ENCODE data around the gene ACTL8.

The ACTL8 gene

GRCh38 chr1:17826165-17826488 lies 71.0 kb downstream of the ACTL8 start:
- no peaks in the 10 kb centered on the region for H3K4me1 ChIP-seq (ENCODE audit: control insufficient read depth, insufficient read depth, low read length, unreplicated experiment)
- no peak overlapping the region for H3K27ac ChIP-seq (ENCODE audit: low read depth, low read length)
- H3K27me3 ChIP-seq (ENCODE audit: insufficient read depth, low read length): peaks cover 23% of the 10 kb centered on the region
- H2AFZ ChIP-seq (ENCODE audit: low read length, unreplicated experiment): no peak overlapping the region
- no peak overlapping the region; the same call in 1 of the 2 replicates for H3K4me3 ChIP-seq (ENCODE audit: low read depth, low read length)
- H3K79me2 ChIP-seq (ENCODE audit: control insufficient read depth, insufficient read depth, low read length, unreplicated experiment): no peaks in the 10 kb centered on the region
- no peaks in the 10 kb centered on the region for H3K36me3 ChIP-seq (ENCODE audit: insufficient read depth, low read length)

GRCh38 chr1:17828991-17829390 lies 73.9 kb downstream of the ACTL8 start:
- no peaks in the 10 kb centered on the region for H3K4me1 ChIP-seq (ENCODE audit: control insufficient read depth, insufficient read depth, low read length, unreplicated experiment)
- no peak overlapping the region for H3K4me3 ChIP-seq (ENCODE audit: low read depth, low read length)
- no peaks in the 10 kb centered on the region for H3K79me2 ChIP-seq (ENCODE audit: control insufficient read depth, insufficient read depth, low read length, unreplicated experiment)
- H2AFZ ChIP-seq (ENCODE audit: low read length, unreplicated experiment): no peak overlapping the region
- peaks cover 35% of the 10 kb centered on the region for H3K27me3 ChIP-seq (ENCODE audit: insufficient read depth, low read length)
- H3K36me3 ChIP-seq (ENCODE audit: insufficient read depth, low read length): no peaks in the 10 kb centered on the region
- H3K27ac ChIP-seq (ENCODE audit: low read depth, low read length): no peak overlapping the region

GRCh38 chr1:17829579-17829978 lies 74.4 kb downstream of the ACTL8 start:
- Histone ChIP-seq H3K4me3 (ENCODE audit: low read depth, low read length) (no peak overlapping the region), H3K4me1 (ENCODE audit: control insufficient read depth, insufficient read depth, low read length, unreplicated experiment) (no peaks in the 10 kb centered on the region), H3K36me3 (ENCODE audit: insufficient read depth, low read length) (no peaks in the 10 kb centered on the region), H3K79me2 (ENCODE audit: control insufficient read depth, insufficient read depth, low read length, unreplicated experiment) (no peaks in the 10 kb centered on the region), H3K27me3 (ENCODE audit: insufficient read depth, low read length) (peaks cover 41% of the 10 kb centered on the region), H2AFZ (ENCODE audit: low read length, unreplicated experiment) (no peak overlapping the region), H3K27ac (ENCODE audit: low read depth, low read length) (no peak overlapping the region)

- no peak overlapping the region for H2AFZ ChIP-seq (ENCODE audit: low read length, unreplicated experiment)
- H3K36me3 ChIP-seq (ENCODE audit: insufficient read depth, low read length): no peaks in the 10 kb centered on the region
- no peak overlapping the region for H3K27ac ChIP-seq (ENCODE audit: low read depth, low read length)
- no peaks in the 10 kb centered on the region for H3K4me1 ChIP-seq (ENCODE audit: control insufficient read depth, insufficient read depth, low read length, unreplicated experiment)
- H3K27me3 ChIP-seq (ENCODE audit: insufficient read depth, low read length): peaks cover 58% of the 10 kb centered on the region
- no peaks in the 10 kb centered on the region for H3K79me2 ChIP-seq (ENCODE audit: control insufficient read depth, insufficient read depth, low read length, unreplicated experiment)
- no peak overlapping the region for H3K4me3 ChIP-seq (ENCODE audit: low read depth, low read length)
Measured at GRCh38 chr1:17831597-17831996, 76.5 kb downstream of the ACTL8 start.

- Histone ChIP-seq H3K79me2 (ENCODE audit: control insufficient read depth, insufficient read depth, low read length, unreplicated experiment) (no peaks in the 10 kb centered on the region), H3K27ac (ENCODE audit: low read depth, low read length) (no peak overlapping the region), H3K4me1 (ENCODE audit: control insufficient read depth, insufficient read depth, low read length, unreplicated experiment) (no peaks in the 10 kb centered on the region)
Measured at GRCh38 chr1:17833661-17834501, 78.7 kb downstream of the ACTL8 start.

GRCh38 chr1:17834561-17835100 lies 79.5 kb downstream of the ACTL8 start:
- Histone ChIP-seq H3K79me2 (ENCODE audit: control insufficient read depth, insufficient read depth, low read length, unreplicated experiment) (no peaks in the 10 kb centered on the region), H3K4me3 (ENCODE audit: low read depth, low read length) (no peak overlapping the region), H3K27ac (ENCODE audit: low read depth, low read length) (no peak overlapping the region), H3K4me1 (ENCODE audit: control insufficient read depth, insufficient read depth, low read length, unreplicated experiment) (no peaks in the 10 kb centered on the region), H3K27me3 (ENCODE audit: insufficient read depth, low read length) (peaks cover 43% of the 10 kb centered on the region), H2AFZ (ENCODE audit: low read length, unreplicated experiment) (no peak overlapping the region), H3K36me3 (ENCODE audit: insufficient read depth, low read length) (no peaks in the 10 kb centered on the region)

More at GRCh38 chr1:17833661-17834501, 78.7 kb downstream of the ACTL8 start:
- Histone ChIP-seq H3K36me3 (ENCODE audit: insufficient read depth, low read length) (no peaks in the 10 kb centered on the region), H3K4me3 (ENCODE audit: low read depth, low read length) (no peak overlapping the region), H2AFZ (ENCODE audit: low read length, unreplicated experiment) (no peak overlapping the region), H3K27me3 (ENCODE audit: insufficient read depth, low read length) (peaks cover 46% of the 10 kb centered on the region)

GRCh38 chr1:17837233-17838030 lies 82.3 kb downstream of the ACTL8 start:
- no peaks in the 10 kb centered on the region for H3K79me2 ChIP-seq (ENCODE audit: control insufficient read depth, insufficient read depth, low read length, unreplicated experiment)
- peaks cover 37% of the 10 kb centered on the region for H3K27me3 ChIP-seq (ENCODE audit: insufficient read depth, low read length)
- H3K4me3 ChIP-seq (ENCODE audit: low read depth, low read length): no peak overlapping the region
- H3K36me3 ChIP-seq (ENCODE audit: insufficient read depth, low read length): no peaks in the 10 kb centered on the region
- no peak overlapping the region for H2AFZ ChIP-seq (ENCODE audit: low read length, unreplicated experiment)
- H3K4me1 ChIP-seq (ENCODE audit: control insufficient read depth, insufficient read depth, low read length, unreplicated experiment): no peaks in the 10 kb centered on the region
- H3K27ac ChIP-seq (ENCODE audit: low read depth, low read length): no peak overlapping the region

- Histone ChIP-seq H3K27me3 (ENCODE audit: insufficient read depth, low read length) (peaks cover 30% of the 10 kb centered on the region), H3K79me2 (ENCODE audit: control insufficient read depth, insufficient read depth, low read length, unreplicated experiment) (no peaks in the 10 kb centered on the region), H2AFZ (ENCODE audit: low read length, unreplicated experiment) (no peak overlapping the region), H3K4me1 (ENCODE audit: control insufficient read depth, insufficient read depth, low read length, unreplicated experiment) (no peaks in the 10 kb centered on the region), H3K27ac (ENCODE audit: low read depth, low read length) (no peak overlapping the region), H3K36me3 (ENCODE audit: insufficient read depth, low read length) (no peaks in the 10 kb centered on the region), H3K4me3 (ENCODE audit: low read depth, low read length) (no peak overlapping the region)
Measured at GRCh38 chr1:17839641-17840196, 84.6 kb downstream of the ACTL8 start.

GRCh38 chr1:17841944-17842343 lies 86.8 kb downstream of the ACTL8 start:
- H3K27me3 ChIP-seq (ENCODE audit: insufficient read depth, low read length): peaks cover 17% of the 10 kb centered on the region; the same call in 1 of the 2 replicates
- H3K79me2 ChIP-seq (ENCODE audit: control insufficient read depth, insufficient read depth, low read length, unreplicated experiment): no peaks in the 10 kb centered on the region
- H3K36me3 ChIP-seq (ENCODE audit: insufficient read depth, low read length): no peaks in the 10 kb centered on the region
- H3K27ac ChIP-seq (ENCODE audit: low read depth, low read length): no peak overlapping the region
- no peaks in the 10 kb centered on the region for H3K4me1 ChIP-seq (ENCODE audit: control insufficient read depth, insufficient read depth, low read length, unreplicated experiment)
- no peak overlapping the region for H3K4me3 ChIP-seq (ENCODE audit: low read depth, low read length)
- H2AFZ ChIP-seq (ENCODE audit: low read length, unreplicated experiment): no peak overlapping the region

GRCh38 chr1:17842686-17843085 lies 87.6 kb downstream of the ACTL8 start:
- peaks cover 17% of the 10 kb centered on the region; the same call in 1 of the 2 replicates for H3K27me3 ChIP-seq (ENCODE audit: insufficient read depth, low read length)
- no peaks in the 10 kb centered on the region for H3K4me1 ChIP-seq (ENCODE audit: control insufficient read depth, insufficient read depth, low read length, unreplicated experiment)
- no peaks in the 10 kb centered on the region for H3K79me2 ChIP-seq (ENCODE audit: control insufficient read depth, insufficient read depth, low read length, unreplicated experiment)
- no peak overlapping the region for H3K4me3 ChIP-seq (ENCODE audit: low read depth, low read length)
- H2AFZ ChIP-seq (ENCODE audit: low read length, unreplicated experiment): no peak overlapping the region
- H3K27ac ChIP-seq (ENCODE audit: low read depth, low read length): no peak overlapping the region
- H3K36me3 ChIP-seq (ENCODE audit: insufficient read depth, low read length): no peaks in the 10 kb centered on the region

Data from ACC112 (cell line).